ENCODE data around the gene CCDC158.

DNA sequence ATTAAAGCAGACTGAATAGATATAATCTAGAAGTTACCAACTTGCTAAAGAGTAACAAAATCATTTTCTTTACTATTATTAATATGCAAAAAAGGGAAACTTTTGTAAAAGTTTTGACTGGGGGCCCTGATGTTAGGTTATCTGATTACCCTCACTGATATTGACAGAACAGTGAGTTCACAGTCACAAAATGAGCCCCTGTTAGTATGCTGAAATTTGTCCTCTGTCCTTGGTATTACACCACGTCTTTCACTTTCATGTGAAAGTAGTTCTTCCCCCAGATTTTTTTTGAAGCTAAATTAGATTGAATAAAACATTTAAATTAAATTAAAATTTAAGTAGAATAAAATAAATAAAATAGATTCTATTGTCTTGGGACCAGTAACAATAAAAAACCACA lies 108.5 kb downstream of the CCDC158 start:
- TF ChIP-seq CTCF (IDR thresholded peaks at IDR 0.05) (no peak), ZFX (IDR thresholded peaks at IDR 0.05; ENCODE audit: borderline replicate concordance) (no peak)
